HEK293 (cell line): ENCODE results near the gene PPA1.

Source experiments
- CTCF ChIA-PET: fragments of 350-600 bp; formaldehyde crosslinking; extraction: SDS; loops from one replicate; lab custom pipeline; 2021; ENCODE audit warnings: antibody characterized with exemption; lab: Yijun Ruan, JAX
- POLR2A ChIA-PET: fragments of 300-600 bp; formaldehyde crosslinking; extraction: SDS; loops from one replicate; lab custom pipeline; 2020; ENCODE audit warnings: antibody characterized with exemption, inconsistent platforms; lab: Yijun Ruan, JAX
- H3K27ac ChIP-seq: fragments of 200-500 bp; sonication (Bioruptor generic); 2 replicates; pipeline ENCODE4 v1.5.1; 2014; ENCODE audit warnings: low read depth, low read length, control low read depth, inconsistent platforms; ENCODE audit errors: extremely low read depth
- H3K36me3 ChIP-seq, 2 experiments: fragments of 200-500 bp in 1 of 2; sonication (Bioruptor generic) in 1 of 2; 1 replicate in 1 of 2; 2 replicates in 1 of 2; pipeline ENCODE4 v1.5.1; 2014 to 2017; ENCODE audit warnings: inconsistent platforms in 2 of 2, low read length in 2 of 2; ENCODE audit not compliant: control insufficient read depth in 2 of 2, insufficient read depth in 1 of 2
- H3K4me1 ChIP-seq: fragments of 200-500 bp; sonication (Bioruptor generic); 2 replicates; pipeline ENCODE4 v1.5.1; 2014; ENCODE audit warnings: mild to moderate bottlenecking, low read length, inconsistent platforms; ENCODE audit not compliant: control insufficient read depth, insufficient read depth
- H3K4me3 ChIP-seq: 2 replicates; pipeline ENCODE4 v1.5.1; 2011; ENCODE audit warnings: low read depth, mild to moderate bottlenecking, control low read depth, low read length, moderate library complexity
- H3K9me3 ChIP-seq: fragments of 200-500 bp; sonication (Bioruptor generic); 2 replicates; pipeline ENCODE4 v1.5.1; 2014; ENCODE audit warnings: low read depth, low read length, inconsistent platforms; ENCODE audit not compliant: control insufficient read depth, insufficient read depth
- IKZF3 ChIP-seq: fragments of 450-650 bp; IDR thresholded peaks from 2 replicates; pipeline ENCODE4 v1.5.0; 2018; ENCODE audit warnings: missing biosample characterization, mild to moderate bottlenecking, missing genetic modification characterization, moderate library complexity
- INSM2 ChIP-seq: fragments of 450-650 bp; formaldehyde crosslinking; IDR thresholded peaks from 2 replicates; pipeline ENCODE4 v1.5.1; 2016; ENCODE audit warnings: missing biosample characterization, missing genetic modification characterization
- PATZ1 ChIP-seq: fragments of 450-650 bp; formaldehyde crosslinking; IDR thresholded peaks from 2 replicates; pipeline ENCODE4 v1.5.1; 2016; ENCODE audit warnings: missing biosample characterization, missing genetic modification characterization
- SP3 ChIP-seq: fragments of 450-650 bp; formaldehyde crosslinking; IDR thresholded peaks from 2 replicates; pipeline ENCODE4 v1.5.1; 2016; ENCODE audit warnings: missing biosample characterization, missing genetic modification characterization
- ZBTB10 ChIP-seq: fragments of 450-650 bp; formaldehyde crosslinking; IDR thresholded peaks from 2 replicates; pipeline ENCODE4 v1.5.1; 2016; ENCODE audit warnings: missing biosample characterization, missing genetic modification characterization
- ZFP41 ChIP-seq: fragments of 450-650 bp; formaldehyde crosslinking; IDR thresholded peaks from 2 replicates; pipeline ENCODE4 v1.5.1; 2016; ENCODE audit warnings: missing biosample characterization, missing genetic modification characterization, borderline replicate concordance
- ZFP69B ChIP-seq: fragments of 450-650 bp; formaldehyde crosslinking; IDR thresholded peaks from 2 replicates; pipeline ENCODE4 v1.5.1; 2016; ENCODE audit warnings: missing biosample characterization, missing genetic modification characterization
- ZNF138 ChIP-seq: fragments of 450-650 bp; formaldehyde crosslinking; IDR thresholded peaks from 2 replicates; pipeline ENCODE4 v1.5.1; 2016; ENCODE audit warnings: missing biosample characterization, missing genetic modification characterization, borderline replicate concordance
- ZNF157 ChIP-seq: fragments of 450-650 bp; formaldehyde crosslinking; IDR thresholded peaks from 2 replicates; pipeline ENCODE4 v1.5.1; 2016; ENCODE audit warnings: missing biosample characterization, missing genetic modification characterization
- ZNF16 ChIP-seq: fragments of 450-650 bp; formaldehyde crosslinking; IDR thresholded peaks from 2 replicates; pipeline ENCODE4 v1.5.1; 2016; ENCODE audit warnings: low read depth, missing biosample characterization, missing genetic modification characterization
- ZNF211 ChIP-seq: fragments of 450-650 bp; formaldehyde crosslinking; IDR thresholded peaks from 2 replicates; pipeline ENCODE4 v1.5.1; 2016; ENCODE audit warnings: low read depth, missing biosample characterization, missing genetic modification characterization
- ZNF292 ChIP-seq: fragments of 450-650 bp; formaldehyde crosslinking; IDR thresholded peaks from 2 replicates; pipeline ENCODE4 v1.5.1; 2016; ENCODE audit warnings: low read depth, missing biosample characterization, missing genetic modification characterization, borderline replicate concordance
- ZNF311 ChIP-seq: fragments of 450-650 bp; formaldehyde crosslinking; IDR thresholded peaks from 2 replicates; pipeline ENCODE4 v1.5.1; 2017; ENCODE audit warnings: missing biosample characterization, missing genetic modification characterization, borderline replicate concordance
- ZNF37A ChIP-seq: fragments of 450-650 bp; IDR thresholded peaks from 2 replicates; pipeline ENCODE4 v1.5.1; 2018; ENCODE audit warnings: missing biosample characterization, missing genetic modification characterization
- ZNF521 ChIP-seq: fragments of 450-650 bp; formaldehyde crosslinking; IDR thresholded peaks from 2 replicates; pipeline ENCODE4 v1.5.1; 2017; ENCODE audit warnings: missing biosample characterization, mild to moderate bottlenecking, missing genetic modification characterization
- ZNF571 ChIP-seq: fragments of 450-650 bp; formaldehyde crosslinking; IDR thresholded peaks from 2 replicates; pipeline ENCODE4 v1.5.0; 2017; ENCODE audit warnings: missing biosample characterization, missing genetic modification characterization
- ZNF639 ChIP-seq: fragments of 450-650 bp; formaldehyde crosslinking; IDR thresholded peaks from 2 replicates; pipeline ENCODE4 v1.5.1; 2016; ENCODE audit warnings: missing biosample characterization, missing genetic modification characterization
- ZNF777 ChIP-seq: fragments of 450-650 bp; formaldehyde crosslinking; IDR thresholded peaks from 2 replicates; pipeline ENCODE4 v1.5.1; 2017; ENCODE audit warnings: missing biosample characterization, missing genetic modification characterization, borderline replicate concordance

PPA1 gene

GRCh38 chr10:70186571-70186970 is 46.7 kb downstream of the PPA1 start:
- ChIA-PET CTCF (interaction anchor here (0.6 kb wide), 1 partner anchor 326 kb away, joined by 3 read pairs; no protein-coding TSS in a partner anchor), POLR2A (no interaction called here)
- H3K27ac ChIP-seq = no peak overlapping the region

More at GRCh38 chr10:70186571-70186970, 46.7 kb downstream of the PPA1 start:
- TF ChIP-seq IKZF3 (tag by site-specific recombination) (no peak), ZNF521 (no peak), ZNF157 (tag by site-specific recombination) (no peak), SP3 (tag by site-specific recombination) (no peak), ZFP41 (no peak), ZNF16 (tag by site-specific recombination) (no peak), ZNF777 (no peak), ZNF138 (tag by site-specific recombination) (no peak), ZNF571 (no peak), ZFP69B (tag by site-specific recombination) (no peak), ZNF639 (tag by site-specific recombination) (no peak), INSM2 (no peak), ZNF311 (no peak), ZNF37A (no peak), PATZ1 (no peak), ZBTB10 (tag by site-specific recombination) (no peak), ZNF292 (tag by site-specific recombination) (no peak), ZNF211 (tag by site-specific recombination) (no peak)
- TF ChIP-seq, all 188 proteins: peak for 0
- Histone ChIP-seq H3K36me3 (no peaks in the 10 kb centered on the region; a peak in 1 of 3 replicates), H3K4me3 (no peak overlapping the region), H3K9me3 (no peaks in the 10 kb centered on the region), H3K4me1 (peaks cover 9% of the 10 kb centered on the region)
